G401 (cell line): ENCODE measurements around the gene INPP1. TPM values are rescaled to one million over a fixed set of nuclear protein-coding genes. Genes with fewer than 3 reads are reported as not detected.

Source experiments
- DNase-seq: peaks from one replicate; pipeline ENCODE4 v3.0.0-alpha.2; 2015; ENCODE audit warnings: low spot score
- in situ Hi-C: cut with HindIII; loops from 2 replicates; pipeline ENCODE4 v1.10.0; 2016; ENCODE audit warnings: low sequenced_read_pairs, mixed read lengths
- total RNA-seq: library from RNA; depleted of rRNA; stranded (reverse); fragments of >200 nt; shearing (Covaris generic); gene quantifications from 2 replicates; pipeline ENCODE4 v1.2.3, GENCODE V29; 2014

The INPP1 gene
- total RNA-seq, 1 experiment from 2014 or later, result 14.3 TPM

GRCh38 chr2:190404487-190404886 is 61.1 kb downstream of the INPP1 start:
- DNase-seq, result no peak

DNA sequence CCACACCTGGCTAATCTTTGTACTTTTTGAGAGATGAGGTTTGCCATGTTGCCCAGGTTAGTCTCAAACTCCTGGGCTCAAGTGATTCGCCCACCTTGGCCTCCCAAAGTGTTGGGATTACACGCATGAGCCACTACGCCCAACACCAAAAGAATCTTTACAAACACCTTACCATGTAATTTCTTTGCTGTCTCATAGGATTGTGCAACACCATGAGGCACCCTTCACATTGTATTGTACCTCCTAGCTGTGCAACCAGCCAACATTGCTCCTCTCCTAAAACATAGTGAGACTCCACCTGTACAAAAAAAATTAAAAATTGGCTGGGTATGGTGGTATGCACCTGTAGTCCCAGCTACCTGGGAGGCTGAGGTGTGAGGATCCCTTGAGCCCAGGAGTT is 61.7 kb downstream of the INPP1 start:
- in situ Hi-C loops, result no loop called here

More at GRCh38 chr2:190404487-190404886, 61.1 kb downstream of the INPP1 start:
- in situ Hi-C loops, result no loop called here

DNA sequence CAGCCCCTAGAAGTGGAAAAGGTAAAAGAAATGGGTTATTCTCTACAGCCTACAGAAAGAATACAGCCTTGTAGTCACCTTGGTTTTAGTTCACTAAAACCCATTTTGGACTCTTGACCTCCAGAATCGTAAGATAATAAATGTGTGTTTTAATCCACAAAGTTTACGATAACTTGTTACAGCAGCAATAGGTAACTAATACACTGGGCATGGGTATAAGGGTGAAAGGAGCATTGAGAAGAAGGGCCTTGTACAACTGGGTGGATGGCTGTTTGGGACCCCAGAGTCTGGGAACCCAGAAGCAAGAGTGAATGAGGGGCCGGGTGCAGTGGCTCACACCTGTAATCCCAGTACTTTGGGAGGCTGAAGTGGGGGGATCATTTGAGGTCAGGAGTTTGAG is 62.6 kb downstream of the INPP1 start:
- no peak for DNase-seq
- in situ Hi-C loops, result no loop called here

More for the DNA sequence above, 61.7 kb downstream of the INPP1 start:
- DNase-seq, result no peak

- DNase-seq, result no peak
- in situ Hi-C loops, result no loop called here
These were observed 63.4 kb downstream of the INPP1 start for GRCh38 chr2:190406805-190407204.

GRCh38 chr2:190407246-190407661 is 63.9 kb downstream of the INPP1 start:
- in situ Hi-C loops, result no loop called here

DNA sequence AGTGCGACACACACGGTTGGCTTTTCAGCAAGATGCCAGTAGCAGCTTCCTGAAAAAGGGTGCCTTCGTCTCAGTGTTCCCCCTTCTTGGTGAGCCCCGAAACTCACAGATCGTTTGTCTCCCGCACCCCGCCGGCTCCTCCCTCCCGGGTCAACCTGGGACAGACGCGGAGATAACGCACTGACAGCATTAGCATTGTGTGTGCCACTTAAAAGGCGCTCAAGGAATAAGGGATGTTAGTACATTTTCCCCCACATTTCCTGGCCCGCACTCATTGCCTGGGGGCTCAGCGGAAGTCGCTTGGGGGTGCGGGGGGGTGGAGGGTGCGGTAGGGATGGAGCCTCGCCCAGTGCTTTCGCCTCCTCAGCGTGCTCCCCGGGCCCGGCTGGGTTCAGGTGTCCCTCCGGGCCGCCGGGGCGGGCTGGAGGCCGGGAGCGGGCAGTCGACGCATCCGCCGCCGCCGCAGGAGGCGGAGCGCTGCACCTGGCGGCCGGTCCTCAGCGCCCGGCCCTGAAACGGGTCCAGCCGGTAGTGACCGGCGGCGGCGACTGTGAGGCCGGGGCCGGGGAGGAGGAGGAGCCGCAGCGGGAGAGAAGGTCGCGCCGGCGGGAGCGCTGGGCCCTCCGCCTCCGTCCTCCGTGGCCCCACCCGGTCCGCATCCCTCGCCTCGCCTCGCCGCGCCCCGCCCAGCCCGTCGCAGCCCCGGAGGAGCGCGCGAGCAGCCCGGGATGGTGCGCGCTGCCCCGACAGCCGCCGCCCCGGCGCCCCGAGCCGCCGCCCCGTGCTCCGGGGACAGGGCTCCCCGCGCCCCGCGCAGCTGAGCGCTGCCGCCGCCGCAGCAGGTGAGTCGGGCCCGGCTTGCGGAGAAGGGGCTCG is 64.5 kb downstream of the INPP1 start, which contains the start of gene MFSD6:
TSS of gene MFSD6 (plus strand) at position 694 of the 876 bp plus-strand sequence. CDS start 27,675 bp downstream, outside the sequence.
- DNase-seq, result peak; percentile 64
- in situ Hi-C loops, result no loop called here

More at GRCh38 chr2:190407246-190407661, 63.9 kb downstream of the INPP1 start:
- peak; percentile 53 for DNase-seq

- peak; percentile 63 for DNase-seq
These were observed 65.3 kb downstream of the INPP1 start for GRCh38 chr2:190408538-190409271.

DNA sequence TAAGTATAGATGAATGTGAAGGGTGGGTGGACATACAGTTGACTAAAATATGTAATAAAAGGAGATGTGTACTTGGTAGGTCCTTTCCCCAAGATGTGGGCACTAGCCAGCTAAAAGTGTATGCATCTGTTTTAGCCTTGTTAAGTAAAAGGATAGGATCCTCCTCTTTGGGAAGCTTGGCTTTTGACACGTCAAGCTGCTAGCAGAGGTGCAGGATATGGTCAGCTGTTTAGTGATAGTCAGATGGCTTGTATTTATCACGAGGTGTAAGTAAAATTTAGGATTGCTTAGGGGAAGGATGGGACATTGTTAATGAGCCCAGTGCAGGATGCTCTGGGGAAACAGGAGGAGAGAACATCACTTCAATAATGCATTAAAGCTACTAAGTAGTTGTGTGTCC is 66.2 kb downstream of the INPP1 start:
- in situ Hi-C loops, result no loop called here

More at GRCh38 chr2:190408538-190409271, 65.3 kb downstream of the INPP1 start:
- in situ Hi-C loops, result no loop called here

GRCh38 chr2:190410166-190410565 is 66.8 kb downstream of the INPP1 start:
- in situ Hi-C loops, result no loop called here

More for the DNA sequence above, 66.2 kb downstream of the INPP1 start:
- DNase-seq, result peak; percentile 61

GRCh38 chr2:190412966-190413365 is 69.6 kb downstream of the INPP1 start:
- DNase-seq, result no peak
- in situ Hi-C loops, result no loop called here

More at GRCh38 chr2:190410166-190410565, 66.8 kb downstream of the INPP1 start:
- peak; percentile 84 for DNase-seq

DNA sequence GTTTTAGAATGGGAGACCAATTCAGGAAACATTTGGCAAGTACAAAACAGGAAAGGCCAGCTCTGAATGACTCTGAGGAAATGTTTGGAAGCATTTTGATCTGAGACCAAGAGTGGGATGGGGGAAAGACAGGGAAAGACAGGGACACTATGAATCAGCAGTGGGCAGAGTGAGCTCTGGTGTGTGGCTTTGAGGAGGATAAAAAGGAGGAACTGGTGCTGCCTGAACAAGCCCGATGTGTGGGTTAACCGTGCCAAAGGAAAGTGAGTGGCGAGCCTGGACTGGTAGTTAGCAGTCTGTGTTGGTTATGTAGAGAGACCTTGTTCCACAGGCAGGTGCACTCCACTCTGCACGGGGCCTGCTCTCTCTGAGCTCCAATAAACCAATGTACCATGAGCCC is 70.0 kb downstream of the INPP1 start:
- DNase-seq, result peak; percentile 41
- in situ Hi-C loops, result no loop called here

GRCh38 chr2:190415251-190415650 is 71.9 kb downstream of the INPP1 start:
- in situ Hi-C loops, result no loop called here
- no peak for DNase-seq

DNA sequence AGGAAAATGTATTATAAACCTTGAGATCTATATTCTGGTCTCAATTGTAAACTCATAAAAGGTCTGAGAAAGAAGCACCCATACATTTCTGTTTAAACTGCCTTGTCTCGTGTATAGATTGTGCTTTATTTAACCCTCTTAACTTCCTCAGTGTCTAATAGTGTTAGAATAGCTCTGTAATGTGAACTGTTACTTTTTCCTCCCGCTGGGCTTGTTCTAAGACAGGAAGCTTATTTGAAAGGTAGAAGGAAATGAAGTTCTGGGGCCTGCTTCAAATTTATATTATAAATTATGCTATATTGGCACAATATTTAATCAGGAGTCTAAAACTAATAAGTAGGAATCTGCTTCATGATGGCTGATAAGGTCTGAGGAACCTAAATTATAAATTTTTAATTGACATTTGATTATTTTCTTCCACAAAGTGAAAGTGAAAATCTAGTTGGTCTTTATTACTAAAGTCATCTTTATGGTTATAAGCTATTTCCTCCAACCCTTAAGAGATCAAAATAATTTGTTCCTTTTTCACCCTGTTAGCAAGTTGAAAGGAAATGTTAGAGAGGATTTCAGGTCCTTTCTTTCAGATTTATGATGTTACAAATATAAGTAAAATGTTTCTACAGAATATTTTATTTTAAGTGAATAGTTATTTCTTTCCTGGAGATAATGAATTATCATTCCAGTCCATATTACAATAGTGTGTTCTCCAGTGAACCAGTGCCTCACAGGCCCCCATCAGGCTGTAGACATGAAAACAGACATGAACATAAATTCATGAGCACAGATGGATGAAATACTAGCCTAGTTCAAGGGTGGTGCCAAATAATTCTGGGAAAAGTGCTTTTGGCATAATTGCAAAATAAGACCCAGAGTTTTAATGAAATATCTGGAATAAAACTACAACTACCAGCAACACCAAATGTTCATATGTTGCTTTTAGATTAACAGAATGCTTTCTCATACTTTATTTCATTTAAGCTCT is 72.7 kb downstream of the INPP1 start:
- in situ Hi-C loops, result no loop called here
- DNase-seq, result peak; percentile 27

- in situ Hi-C loops, result no loop called here
These were observed 73.9 kb downstream of the INPP1 start for GRCh38 chr2:190417045-190417842.

DNA sequence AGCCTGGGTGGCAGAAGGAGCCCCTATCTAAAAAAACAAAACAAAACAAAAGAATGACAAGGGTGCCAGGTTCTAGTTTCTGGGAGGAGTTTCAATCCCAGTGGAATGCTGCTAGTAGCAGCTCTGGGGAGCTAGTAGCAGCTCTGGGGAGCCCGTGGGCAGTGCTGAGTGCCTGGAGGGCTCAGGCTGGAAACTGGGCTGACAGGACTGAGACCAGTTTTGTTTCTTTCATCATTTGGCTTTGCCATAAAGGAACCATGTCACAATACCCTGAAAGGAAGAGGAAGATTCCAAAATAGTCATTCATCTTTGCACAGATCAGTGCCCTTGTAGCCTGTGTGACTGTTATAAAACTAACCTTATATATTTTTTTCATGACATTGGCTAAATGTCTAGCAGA is 75.3 kb downstream of the INPP1 start:
- no peak for DNase-seq
- in situ Hi-C loops, result no loop called here

More at GRCh38 chr2:190417045-190417842, 73.9 kb downstream of the INPP1 start:
- peak; percentile 55 for DNase-seq

- in situ Hi-C loops, result no loop called here
These were observed 77.4 kb downstream of the INPP1 start for GRCh38 chr2:190420801-190421200.

More at GRCh38 chr2:190420801-190421200, 77.4 kb downstream of the INPP1 start:
- DNase-seq, result no peak
